GM19043 (cell line): ENCODE data around the gene LRRC9.
A peak's percentile ranks its signal among the peaks of the same experiment; 100 is the strongest.
"Not testable (repeated sequence)": the region's sequence is repeated elsewhere in the genome, so short reads cannot be mapped to it uniquely, and the experiment has no call there.

Experiments used
- ATAC-seq: cut with Tn5 transposase; IDR thresholded peaks from one replicate; pipeline ENCODE4 v1.9.1; 2021; ENCODE audit warnings: low read depth; ENCODE audit not compliant: unreplicated experiment

Gene LRRC9

DNA sequence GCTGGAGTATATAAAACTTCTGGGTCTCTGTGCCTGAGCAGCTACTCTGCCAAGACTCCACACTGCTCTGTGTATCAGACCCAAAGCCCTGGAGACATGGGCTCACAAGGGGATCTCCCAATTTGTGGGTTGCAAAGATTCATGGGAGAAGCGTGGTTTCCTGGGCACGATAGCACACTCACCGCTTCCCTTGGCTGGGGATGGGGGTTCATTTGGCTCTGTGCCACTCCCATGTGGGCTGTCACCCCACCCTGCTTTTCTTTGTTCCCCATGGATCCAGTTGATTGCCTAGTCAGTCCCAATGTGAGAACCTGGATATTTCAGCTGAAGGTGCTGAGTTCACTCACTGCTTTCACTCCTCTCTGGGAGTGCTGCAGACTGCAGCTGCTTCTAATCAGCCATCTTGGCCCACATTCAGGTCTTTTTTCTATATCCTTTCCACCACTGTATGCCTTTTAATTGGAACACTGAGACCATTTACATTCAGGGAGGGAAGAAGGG lies 131.8 kb downstream of the LRRC9 start:
- no peak for ATAC-seq

DNA sequence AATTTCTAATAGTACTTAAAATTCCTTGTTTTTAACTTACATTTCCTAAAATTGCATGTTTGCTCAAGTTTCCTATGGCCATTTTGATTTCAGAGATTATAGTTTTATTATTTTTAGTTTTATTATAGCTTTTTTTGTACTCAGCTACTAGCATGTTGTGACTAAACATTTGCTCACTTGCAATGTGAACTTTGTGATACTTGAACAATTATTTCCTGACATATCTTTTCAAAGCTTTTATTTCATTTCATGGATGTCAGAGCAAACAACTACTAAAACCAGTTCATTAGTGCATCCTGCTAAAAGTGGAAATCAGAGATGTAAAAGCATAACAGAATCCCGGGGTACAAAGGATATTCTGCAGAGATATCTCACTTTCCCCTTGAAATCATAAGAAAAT lies 138.1 kb downstream of the LRRC9 start:
- ATAC-seq, result no peak

DNA sequence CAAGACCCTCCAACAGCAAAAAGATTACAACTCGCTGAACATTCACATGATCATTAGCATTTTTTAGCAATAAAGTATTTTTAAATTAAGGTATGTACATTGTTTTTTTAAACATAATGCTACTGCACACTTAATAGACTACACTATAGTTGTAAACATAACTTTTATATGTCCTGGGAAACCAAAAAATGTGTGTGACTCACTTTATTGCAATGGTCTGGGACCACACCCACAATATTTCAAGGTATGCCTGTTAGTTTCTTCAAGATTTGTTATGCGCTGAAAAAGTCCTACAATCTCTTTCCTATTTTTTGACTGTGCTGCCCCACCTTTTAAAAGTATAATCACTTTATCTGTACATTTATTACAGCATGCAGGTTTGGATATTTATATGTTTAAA lies 141.4 kb downstream of the LRRC9 start:
- ATAC-seq, result no peak

DNA sequence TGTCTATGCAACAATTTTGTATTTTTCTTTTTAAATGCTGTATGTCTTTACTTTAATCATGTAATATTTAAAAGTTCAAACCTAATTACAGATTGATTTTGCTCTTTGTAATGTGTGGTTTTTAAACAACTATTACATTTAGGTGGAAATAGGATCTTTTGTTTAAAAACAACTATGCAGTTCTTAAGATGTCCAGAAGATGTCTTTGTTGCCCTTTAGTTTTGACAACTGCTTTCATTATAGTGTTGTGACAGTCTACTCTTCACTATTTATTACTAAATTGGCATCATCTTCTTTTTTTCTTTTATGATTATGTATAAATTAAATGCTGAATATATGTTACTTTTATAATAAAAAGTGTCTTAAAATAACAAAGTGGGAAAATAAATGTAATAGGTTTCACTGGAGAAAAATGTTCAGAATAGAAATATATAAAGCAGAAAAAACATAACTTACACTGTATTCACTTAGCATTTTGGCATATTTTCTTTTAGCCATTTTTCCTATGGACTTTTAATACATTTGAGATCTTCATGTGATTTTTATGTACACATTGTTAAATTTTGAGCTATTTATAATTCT lies 144.6 kb downstream of the LRRC9 start:
- no peak for ATAC-seq

GRCh38 chr14:60067882-60068281 lies 147.9 kb downstream of the LRRC9 start:
- ATAC-seq, result no peak

DNA sequence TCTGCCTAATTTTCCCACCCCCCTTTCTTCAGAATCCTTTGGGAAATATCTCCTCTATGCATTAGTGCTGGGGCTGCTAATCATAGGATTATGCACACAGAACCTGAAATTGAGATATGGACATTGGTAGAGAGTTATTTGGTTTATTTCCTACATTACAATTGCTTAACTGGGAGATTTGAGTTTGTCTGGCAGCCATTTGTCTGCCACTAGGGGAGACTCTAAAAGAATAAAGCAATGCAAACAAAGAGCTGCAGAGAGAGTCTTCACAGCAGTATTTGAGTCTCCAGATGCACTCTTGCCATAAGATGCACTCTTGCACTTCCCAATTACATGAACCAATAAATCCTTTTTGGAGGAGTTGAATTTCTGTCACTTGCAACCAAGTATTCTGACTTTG lies 159.8 kb downstream of the LRRC9 start:
- ATAC-seq, result no peak

GRCh38 chr14:60085085-60085484 lies 165.1 kb downstream of the LRRC9 start:
- no peak for ATAC-seq

- ATAC-seq, result no peak
Measured at GRCh38 chr14:60085693-60086092, 165.7 kb downstream of the LRRC9 start.

GRCh38 chr14:60087668-60088067 lies 167.7 kb downstream of the LRRC9 start:
- ATAC-seq, result no peak

DNA sequence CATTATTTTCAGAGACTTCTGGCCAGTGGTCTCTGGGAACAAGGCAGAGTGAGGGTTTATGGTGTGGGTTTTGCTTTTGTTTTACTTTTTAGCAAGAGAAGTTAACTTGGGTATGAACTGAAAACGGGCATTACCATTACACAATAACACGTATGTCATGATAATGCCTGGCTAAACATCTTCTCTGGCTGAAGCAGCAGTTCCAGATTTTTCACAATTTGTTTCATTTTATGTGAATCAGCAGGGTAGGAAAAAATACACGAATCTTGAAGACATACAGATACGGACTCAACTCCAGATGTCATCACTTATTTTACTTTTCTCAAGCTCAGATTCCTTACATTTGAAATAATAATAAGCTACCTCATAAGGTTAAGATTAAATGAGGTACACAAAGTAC lies 169.3 kb downstream of the LRRC9 start:
- no peak for ATAC-seq

DNA sequence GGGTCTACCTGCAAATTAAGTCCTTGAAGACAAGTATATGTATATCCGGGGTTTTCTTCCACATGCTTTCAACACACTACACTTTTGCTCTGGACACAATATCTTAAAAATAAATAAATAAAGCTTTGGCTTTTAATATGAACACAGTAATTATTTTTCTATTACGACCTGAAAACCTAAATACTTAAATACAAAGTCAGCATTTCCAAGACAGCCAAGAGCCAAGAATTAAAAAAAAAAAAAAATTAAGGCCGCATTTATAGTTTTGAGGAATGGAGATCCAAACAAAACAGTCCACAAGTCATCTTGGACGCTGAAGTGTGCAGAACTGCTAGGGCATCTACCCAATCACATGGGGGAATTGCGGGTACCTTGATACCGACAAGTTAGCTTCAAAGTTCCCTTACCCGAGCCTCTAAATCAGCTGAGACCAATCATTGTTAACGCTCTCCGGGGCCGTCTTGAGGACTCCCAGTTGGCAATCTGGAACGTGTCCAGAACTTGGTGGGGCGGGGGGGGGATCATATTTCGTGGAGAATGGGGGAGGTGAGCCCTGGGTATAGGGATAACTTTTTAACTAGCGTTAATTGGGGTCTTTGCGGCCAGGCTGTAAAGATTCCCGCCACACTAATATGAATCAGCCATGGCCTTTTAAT lies 171.0 kb downstream of the LRRC9 start:
- ATAC-seq, result no peak

GRCh38 chr14:60091550-60092525 lies 171.9 kb downstream of the LRRC9 start, which contains the start of gene PCNX4:
PCNX4 (plus strand) TSS chr14:60091923; CDS start chr14:60107639, 15,716 bp downstream.
- peak; percentile 94 for ATAC-seq

DNA sequence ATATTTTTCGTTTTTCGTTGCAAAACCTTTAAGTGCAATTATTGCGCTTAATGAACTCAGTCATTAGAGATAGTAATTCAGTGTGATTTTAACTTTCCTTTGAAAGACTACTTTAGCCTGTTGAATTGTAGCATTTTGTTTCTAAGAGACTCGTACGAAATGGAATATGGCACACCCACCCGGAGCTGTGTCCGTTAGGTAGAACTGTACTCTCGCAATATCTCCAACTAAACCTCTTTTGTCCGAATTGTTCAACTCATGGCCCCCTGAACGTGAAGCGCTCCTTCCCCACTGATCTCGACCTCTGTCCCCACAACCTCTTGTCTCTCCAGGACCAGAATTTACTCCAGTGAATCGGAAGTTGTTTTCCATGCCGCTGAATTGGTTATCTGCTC lies 172.6 kb downstream of the LRRC9 start:
- no peak for ATAC-seq

GRCh38 chr14:60093080-60093479 lies 173.1 kb downstream of the LRRC9 start:
- ATAC-seq, result no peak

DNA sequence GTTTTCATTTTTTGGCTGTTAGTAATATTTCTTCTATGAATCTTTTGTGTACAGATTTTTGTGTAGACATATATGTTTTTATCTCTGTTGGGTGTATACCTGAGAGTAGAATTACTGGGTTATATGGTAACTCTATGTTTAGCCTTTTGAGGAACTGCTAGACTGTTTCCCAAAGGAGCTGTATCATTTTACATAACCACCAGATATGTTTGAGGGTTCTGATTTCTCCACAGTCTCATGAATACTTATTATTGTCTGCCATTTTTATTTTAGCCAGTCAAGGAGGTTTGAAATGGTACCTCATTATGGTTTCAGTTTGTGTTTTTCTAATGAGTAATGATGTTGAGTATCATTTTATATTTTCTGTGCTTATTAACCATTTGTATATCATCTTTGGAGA lies 173.7 kb downstream of the LRRC9 start:
- ATAC-seq, result no peak

- ATAC-seq, result no peak
Measured at GRCh38 chr14:60094306-60094897, 174.5 kb downstream of the LRRC9 start.

DNA sequence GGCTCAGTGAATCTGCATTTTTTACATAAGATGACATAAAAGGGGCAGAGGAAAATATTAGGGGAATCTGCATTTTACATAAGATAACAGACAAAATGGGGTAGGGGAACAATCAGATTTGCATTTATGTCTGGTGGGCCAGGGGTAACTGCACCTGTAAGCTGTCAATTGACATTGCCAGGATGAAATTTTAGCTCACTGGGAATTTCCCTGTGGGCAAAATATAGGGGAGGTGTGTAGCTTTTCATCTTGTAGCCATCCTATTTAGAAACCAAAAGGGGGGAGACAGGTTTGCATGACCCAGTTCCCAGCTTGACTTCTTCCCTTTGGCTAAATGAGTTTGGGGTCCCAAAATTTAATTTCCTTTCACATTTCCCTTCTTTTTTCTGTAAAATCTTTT lies 175.3 kb downstream of the LRRC9 start:
- ATAC-seq, result no peak

DNA sequence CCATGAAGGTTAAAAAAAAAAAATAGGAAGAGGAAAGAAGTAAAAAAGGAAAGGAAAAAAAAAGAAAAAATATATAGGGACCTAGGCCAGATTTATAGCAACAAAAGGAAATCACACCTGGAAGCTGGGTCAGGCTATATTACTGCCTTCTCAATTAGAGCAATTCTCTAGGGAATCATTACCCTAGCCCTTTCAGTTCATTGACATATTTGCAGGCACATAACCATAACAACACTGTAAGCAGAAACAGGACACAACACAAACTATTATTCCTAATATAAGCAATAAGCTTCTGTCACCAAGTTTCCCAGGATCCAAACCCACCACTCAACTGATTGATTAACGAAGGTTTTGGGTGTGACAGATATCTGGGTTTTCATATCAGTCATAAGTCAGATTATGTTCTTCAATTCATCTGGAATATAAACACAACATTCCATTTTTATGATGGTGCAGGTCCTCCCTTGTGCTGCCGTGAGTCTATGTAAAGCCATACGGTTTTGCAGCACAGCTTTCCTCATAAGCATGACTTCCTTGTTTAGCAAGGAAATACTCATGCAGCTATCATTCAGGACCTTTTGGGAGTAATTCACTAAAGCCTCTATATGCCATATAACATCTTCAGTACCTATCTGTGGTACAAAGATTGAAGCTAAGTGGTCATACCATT lies 176.0 kb downstream of the LRRC9 start:
- ATAC-seq, result no peak

DNA sequence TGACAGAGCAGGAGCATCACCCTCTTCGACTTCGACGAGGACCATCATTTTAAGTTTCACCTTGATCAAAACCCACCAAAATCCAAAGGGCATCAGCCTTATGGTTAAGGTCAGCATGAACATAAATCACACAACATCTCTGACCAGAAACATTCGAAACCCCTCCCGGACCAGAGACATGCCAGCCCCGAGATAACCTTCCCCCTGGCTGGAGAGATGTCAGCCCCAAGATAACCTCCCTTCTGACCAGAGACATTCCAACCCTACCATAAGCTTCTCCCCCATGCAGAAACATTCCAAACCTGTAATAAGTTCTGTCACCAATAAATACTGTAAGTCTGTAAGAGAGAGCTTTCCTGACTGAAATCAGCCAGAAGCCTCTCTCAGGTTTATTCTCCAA lies 178.0 kb downstream of the LRRC9 start:
- no peak for ATAC-seq

- not testable (repeated sequence) for ATAC-seq
Measured at GRCh38 chr14:60099855-60100254, 179.9 kb downstream of the LRRC9 start.
